ENCODE data around the gene FSTL4. TPM values are rescaled to one million over a fixed set of nuclear protein-coding genes. Genes with fewer than 3 reads are reported as not detected.
"Not testable (repeated sequence)": the region's sequence is repeated elsewhere in the genome, so short reads cannot be mapped to it uniquely, and the experiment has no call there.

FSTL4 gene
- total RNA-seq, 1 donor from 2014 or later, result not detected

- ATAC-seq (ENCODE audit: poor library complexity), result no peak
- intact Hi-C loops (cut with DNase I), result no loop called here
- DNase-seq, result no peak
These were observed 46.3 kb downstream of the FSTL4 start for GRCh38 chr5:133565993-133566392.

GRCh38 chr5:133564921-133565565 is 47.3 kb downstream of the FSTL4 start:
- intact Hi-C loops (cut with DNase I), result no loop called here
- ATAC-seq (ENCODE audit: poor library complexity) (no peak), DNase-seq (no peak)

- no peak for DNase-seq
- intact Hi-C loops (cut with DNase I), result no loop called here
- no peak for ATAC-seq (ENCODE audit: poor library complexity)
These were observed 49.8 kb downstream of the FSTL4 start for GRCh38 chr5:133562554-133562953.

DNA sequence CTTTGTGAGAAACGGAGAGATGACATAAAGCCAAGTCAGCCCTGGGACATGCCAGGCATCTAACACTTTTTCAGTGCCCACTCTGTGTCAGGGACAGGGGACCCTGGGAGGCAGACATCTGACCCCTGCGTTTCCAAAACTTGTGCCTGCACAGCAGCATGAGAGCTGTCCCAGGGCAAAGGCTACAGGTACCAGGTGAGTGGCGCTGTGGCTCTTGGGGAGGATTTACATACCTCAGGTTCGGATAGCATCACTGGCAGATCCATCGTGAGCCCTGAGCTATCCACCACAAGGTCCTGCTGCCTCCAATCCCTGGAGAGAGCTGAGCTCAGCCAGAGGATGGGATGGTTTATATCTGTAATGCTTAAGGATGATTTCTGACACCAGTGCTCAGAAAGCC is 52.4 kb downstream of the FSTL4 start:
- no peak for DNase-seq
- intact Hi-C loops (cut with DNase I), result no loop called here
- no peak for ATAC-seq (ENCODE audit: poor library complexity)

DNA sequence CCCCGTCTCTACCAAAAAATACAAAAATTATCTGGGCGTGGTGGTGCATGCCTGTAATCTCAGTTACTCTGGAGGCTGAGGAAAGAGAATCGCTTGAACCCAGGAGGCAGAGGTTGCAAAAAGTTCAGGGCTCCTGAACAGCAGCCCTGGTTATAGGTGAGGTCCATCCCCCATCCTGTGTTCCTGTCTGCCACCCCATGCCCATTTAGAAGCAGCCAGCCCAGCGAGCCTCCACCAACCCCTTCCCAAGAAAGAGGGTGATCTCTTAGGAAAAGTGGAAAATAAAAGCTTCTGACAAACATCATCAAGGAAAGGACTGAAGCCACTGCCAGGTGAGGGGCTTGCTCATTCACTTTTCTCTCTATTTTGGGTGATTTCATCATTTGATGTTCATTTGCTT is 55.8 kb downstream of the FSTL4 start:
- no peak for ATAC-seq (ENCODE audit: poor library complexity)

GRCh38 chr5:133554279-133554678 is 58.1 kb downstream of the FSTL4 start:
- DNase-seq (no peak), ATAC-seq (ENCODE audit: poor library complexity) (no peak)
- intact Hi-C loops (cut with DNase I), result no loop called here

More for the DNA sequence above, 55.8 kb downstream of the FSTL4 start:
- no peak for DNase-seq
- intact Hi-C loops (cut with DNase I), result no loop called here

DNA sequence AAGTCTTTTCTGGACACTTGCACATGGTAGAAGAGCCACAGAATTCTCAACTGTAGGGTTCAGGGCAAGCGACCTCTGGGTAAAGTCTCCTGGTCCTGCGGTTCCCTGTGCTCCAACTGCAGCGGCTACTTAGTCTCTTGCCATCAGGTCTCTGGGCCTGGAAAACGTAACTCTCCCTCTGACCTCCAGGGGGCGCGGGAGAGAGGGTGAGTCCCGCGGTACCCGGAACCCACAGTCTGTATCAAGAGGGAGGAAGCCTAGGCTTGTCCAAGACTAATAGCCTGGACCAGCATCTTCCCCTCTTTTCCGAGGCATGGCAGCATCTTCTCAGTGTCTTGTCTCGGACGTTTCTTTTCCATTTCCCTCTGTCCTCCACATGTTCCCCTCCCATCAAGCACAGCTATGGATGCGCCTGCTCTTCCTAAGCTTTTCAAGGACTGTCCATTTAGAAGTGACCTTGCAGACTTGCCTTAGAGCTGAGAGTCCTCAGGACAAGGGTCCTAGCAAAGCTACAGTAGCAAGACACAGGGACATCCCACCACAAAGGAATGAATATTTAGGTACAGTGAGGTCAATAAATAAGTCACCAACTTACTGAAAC is 59.3 kb downstream of the FSTL4 start:
- intact Hi-C loops (cut with DNase I), result no loop called here
- ATAC-seq (ENCODE audit: poor library complexity) (peak; percentile 39), DNase-seq (peak; percentile 55)

DNA sequence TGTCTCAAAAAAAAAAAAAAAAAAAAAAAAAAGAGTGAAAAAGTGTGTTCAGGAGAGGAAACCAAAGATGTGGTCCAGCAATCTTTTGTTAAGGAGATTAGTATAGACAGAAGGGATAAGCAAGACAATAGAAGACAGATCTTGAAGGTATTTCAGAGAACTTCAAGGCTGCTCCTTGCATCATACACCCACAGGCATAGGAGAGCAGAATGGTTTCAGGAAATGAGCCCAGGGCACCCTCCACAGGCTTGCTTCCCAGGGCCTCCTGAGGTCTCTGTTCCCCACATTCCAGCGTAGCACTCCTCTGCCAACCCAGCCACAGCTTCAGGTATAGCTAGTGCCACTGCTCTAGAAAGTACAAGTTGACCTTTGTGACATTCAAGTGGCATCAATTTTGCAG is 65.8 kb downstream of the FSTL4 start:
- DNase-seq (no peak), ATAC-seq (ENCODE audit: poor library complexity) (no peak)
- intact Hi-C loops (cut with DNase I), result no loop called here

DNA sequence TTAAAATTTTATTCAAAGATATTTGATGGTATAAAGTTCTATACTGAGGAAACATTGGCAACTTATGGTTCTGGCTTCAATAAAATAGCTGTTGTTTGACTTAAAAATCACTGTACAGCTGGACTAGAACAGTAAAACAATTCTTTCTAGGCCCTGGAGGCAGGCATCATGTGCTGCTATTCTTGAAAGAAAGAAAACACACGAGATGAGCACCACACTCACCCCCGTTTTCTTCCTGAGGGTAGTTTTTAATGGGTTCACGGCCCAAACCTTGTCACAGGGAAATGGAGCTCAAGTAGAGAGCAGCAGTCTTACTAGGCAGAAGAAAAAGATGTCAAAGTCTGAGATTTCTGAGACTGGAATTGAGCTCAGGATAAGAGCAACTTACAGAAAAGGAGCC is 68.0 kb downstream of the FSTL4 start:
- DNase-seq, result no peak
- ATAC-seq (ENCODE audit: poor library complexity), result no peak
- intact Hi-C loops (cut with DNase I), result no loop called here

DNA sequence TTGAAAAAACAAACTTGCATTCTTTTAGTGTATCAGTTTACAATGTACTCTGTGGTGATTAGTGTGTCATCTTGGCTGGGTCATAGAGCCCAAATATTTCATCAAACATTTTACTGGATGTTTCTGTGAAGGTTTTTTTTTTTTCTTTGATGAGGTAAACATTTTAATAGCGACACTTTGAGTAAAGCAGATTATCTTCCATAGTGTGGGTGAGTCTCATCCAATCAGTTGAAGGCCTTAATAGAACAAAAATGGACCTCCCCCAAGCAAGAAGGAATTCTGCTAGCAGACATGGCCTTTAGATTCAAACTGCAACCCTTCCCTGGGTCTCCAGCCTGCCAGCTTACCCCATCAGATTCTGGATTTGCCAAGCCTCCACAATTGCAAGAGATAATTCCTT is 72.5 kb downstream of the FSTL4 start:
- no peak for ATAC-seq (ENCODE audit: poor library complexity)
- intact Hi-C loops (cut with DNase I), result no loop called here
- DNase-seq, result no peak

- ATAC-seq (ENCODE audit: poor library complexity) (no peak), DNase-seq (no peak)
- intact Hi-C loops (cut with DNase I), result no loop called here
These were observed 73.6 kb downstream of the FSTL4 start for GRCh38 chr5:133538718-133539117.

GRCh38 chr5:133535241-133535929 is 77.0 kb downstream of the FSTL4 start:
- DNase-seq; intact Hi-C loops (cut with DNase I); ATAC-seq (ENCODE audit: poor library complexity): not testable (repeated sequence)

DNA sequence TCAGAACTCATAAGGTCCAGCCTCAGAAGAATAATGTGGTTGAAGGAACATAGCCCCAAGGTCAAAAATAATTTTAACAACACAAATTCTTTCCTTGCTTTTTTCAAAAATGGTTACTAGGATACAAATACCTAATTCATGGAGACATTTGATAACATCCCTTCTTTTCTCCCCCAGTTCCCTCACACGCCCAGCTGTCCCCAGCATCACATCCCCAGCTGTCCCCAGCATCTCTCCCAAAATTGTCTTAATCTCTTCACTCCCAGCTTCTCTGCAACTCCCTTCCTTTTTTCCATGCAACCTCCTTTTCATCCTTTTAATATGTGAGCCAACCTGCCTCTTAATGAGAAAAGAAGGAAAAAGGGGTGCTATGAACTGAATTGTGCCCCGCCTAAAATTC is 77.8 kb downstream of the FSTL4 start:
- DNase-seq (no peak), ATAC-seq (ENCODE audit: poor library complexity) (no peak)
- intact Hi-C loops (cut with DNase I), result no loop called here

DNA sequence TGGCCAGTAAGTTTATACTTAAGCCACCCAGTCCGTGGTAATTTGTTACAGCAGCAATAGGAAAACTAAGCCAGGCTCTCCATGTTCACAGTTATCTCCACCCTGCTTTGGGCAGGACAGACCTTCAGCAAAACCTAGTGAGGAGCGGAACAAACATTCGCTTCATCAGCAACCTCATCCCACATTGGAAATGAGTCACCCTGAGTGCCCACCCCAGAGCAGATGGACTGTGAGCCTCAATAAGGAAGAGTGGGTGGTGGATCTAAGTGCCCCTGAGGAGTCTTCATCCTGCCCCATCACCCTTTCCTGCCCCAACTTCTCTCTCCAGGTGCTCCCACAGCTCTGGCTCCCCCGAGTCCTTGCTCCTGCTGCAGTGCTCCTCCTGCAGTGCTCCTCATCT is 78.8 kb downstream of the FSTL4 start:
- DNase-seq (no peak), ATAC-seq (ENCODE audit: poor library complexity) (no peak)
- intact Hi-C loops (cut with DNase I), result no loop called here

GRCh38 chr5:133531594-133531993 is 80.7 kb downstream of the FSTL4 start:
- DNase-seq (no peak), ATAC-seq (ENCODE audit: poor library complexity) (peak; percentile 49)
- intact Hi-C loops (cut with DNase I), result no loop called here

DNA sequence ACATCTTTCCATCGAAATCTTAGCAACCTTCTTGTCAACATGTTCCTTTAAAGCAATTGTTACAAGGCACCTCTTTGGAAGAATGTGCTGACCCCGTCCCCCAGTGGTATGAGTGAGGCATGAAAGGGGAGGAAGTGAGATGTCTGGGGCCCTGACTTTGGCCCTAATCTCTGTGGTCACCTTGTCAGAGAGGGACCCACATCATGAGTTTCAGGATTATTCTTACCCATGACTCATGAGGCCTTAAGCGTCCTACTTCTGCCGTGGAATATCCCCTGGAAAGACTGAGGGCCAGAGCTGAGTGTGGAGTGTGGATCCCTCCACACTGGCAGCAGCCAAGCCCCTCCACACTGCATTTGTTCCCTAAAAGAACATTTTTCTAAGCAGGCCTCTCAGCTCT is 81.2 kb downstream of the FSTL4 start:
- ATAC-seq (ENCODE audit: poor library complexity), result no peak
- intact Hi-C loops (cut with DNase I), result no loop called here

GRCh38 chr5:133530270-133530669 is 82.1 kb downstream of the FSTL4 start:
- intact Hi-C loops (cut with DNase I), result no loop called here
- no peak for ATAC-seq (ENCODE audit: poor library complexity)
- no peak for DNase-seq

More for the DNA sequence above, 81.2 kb downstream of the FSTL4 start:
- no peak for DNase-seq

GRCh38 chr5:133528841-133529240 is 83.5 kb downstream of the FSTL4 start:
- ATAC-seq (ENCODE audit: poor library complexity) (no peak), DNase-seq (no peak)
- intact Hi-C loops (cut with DNase I), result no loop called here

GRCh38 chr5:133527311-133527710 is 85.0 kb downstream of the FSTL4 start:
- DNase-seq, result no peak
- intact Hi-C loops (cut with DNase I), result no loop called here
- ATAC-seq (ENCODE audit: poor library complexity), result no peak

- ATAC-seq (ENCODE audit: poor library complexity), result no peak
- DNase-seq, result no peak
- intact Hi-C loops (cut with DNase I), result no loop called here
These were observed 86.0 kb downstream of the FSTL4 start for GRCh38 chr5:133526368-133526767.

All from Right ventricle myocardium superior (tissue), 1 donor.